Measurements from ENCODE around the gene CNTNAP2. TPM values are rescaled to one million over a fixed set of nuclear protein-coding genes. Genes with fewer than 3 reads are reported as not detected.

Gene CNTNAP2
- total RNA-seq, 1 experiment from 2014 or later, result 64.5 TPM

DNA sequence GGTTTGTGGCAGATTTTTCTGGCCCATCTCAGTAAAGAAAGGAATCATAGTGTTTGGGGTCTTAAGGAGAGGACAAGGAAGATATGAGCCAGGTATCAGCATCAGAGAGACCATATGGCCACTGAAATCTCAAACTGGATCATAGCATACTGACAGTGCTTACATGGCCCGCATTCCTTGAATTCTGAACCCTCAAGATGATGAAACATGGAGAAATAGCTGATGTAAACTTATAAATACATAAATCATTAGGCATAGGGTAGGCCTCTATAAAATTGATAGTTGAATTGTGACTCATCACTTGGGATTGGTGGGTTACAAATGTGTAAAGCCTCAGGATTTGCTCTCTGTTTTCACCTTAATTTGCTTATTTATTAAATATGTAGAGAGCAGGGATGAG lies 688.5 kb downstream of the CNTNAP2 start:
- Histone ChIP-seq H2BK15ac (ENCODE audit: low read depth, low read length) (no peak overlapping the region), H3K23ac (ENCODE audit: insufficient read length, low read depth, low read length) (no peak overlapping the region), H3T11ph (ENCODE audit: low read length) (no peak overlapping the region), H2BK20ac (ENCODE audit: low read depth, low read length, poor library complexity, severe bottlenecking) (no peak overlapping the region), H3K27ac (ENCODE audit: insufficient read length, low read depth, low read length) (no peak overlapping the region), H3K4me1 (ENCODE audit: insufficient read depth, low read length) (no peaks in the 10 kb centered on the region), H3K4me2 (ENCODE audit: insufficient read depth, insufficient read length, low read length) (no peak overlapping the region), H2BK120ac (ENCODE audit: low read depth, low read length, poor library complexity, severe bottlenecking) (no peak overlapping the region), H4K8ac (replicated peaks; ENCODE audit: insufficient read length, low read depth, low read length) (no peak overlapping the region), H3K14ac (ENCODE audit: insufficient read depth, low read length) (no peak overlapping the region), H3K79me1 (ENCODE audit: insufficient read depth, low read depth, low read length, poor library complexity, severe bottlenecking) (no peaks in the 10 kb centered on the region), H2AFZ (ENCODE audit: low read length) (no peak overlapping the region), H3K23me2 (ENCODE audit: insufficient read length, low read depth, low read length, poor library complexity, severe bottlenecking) (no peaks in the 10 kb centered on the region), H3K79me2 (ENCODE audit: insufficient read depth, low read length) (no peaks in the 10 kb centered on the region), H3K4ac (ENCODE audit: low read depth, low read length) (no peak overlapping the region), H3K27me3 (ENCODE audit: insufficient read depth, low read length) (no peaks in the 10 kb centered on the region), H3K9ac (ENCODE audit: extremely low read depth, insufficient read length, low read length) (no peak overlapping the region), H4K91ac (ENCODE audit: insufficient read length, low read depth, low read length) (no peak overlapping the region), H4K20me1 (ENCODE audit: control insufficient read depth, insufficient read depth, insufficient read length) (no peaks in the 10 kb centered on the region), H3K9me3 (ENCODE audit: control insufficient read depth, low read depth, low read length) (no peaks in the 10 kb centered on the region), H3K18ac (ENCODE audit: insufficient read length, low read depth, low read length) (no peak overlapping the region), H2AK5ac (ENCODE audit: insufficient read length, low read length) (no peak overlapping the region), H2BK5ac (ENCODE audit: insufficient read length, low read length) (no peak overlapping the region), H4K5ac (ENCODE audit: insufficient read length, low read depth, low read length) (no peak overlapping the region), H3K56ac (ENCODE audit: insufficient read length, low read depth, low read length) (no peak overlapping the region), H2BK12ac (ENCODE audit: insufficient read length, low read depth, low read length) (no peak overlapping the region)
- no peaks in the 10 kb centered on the region for H3K4me1 Mint-ChIP-seq
- no peak overlapping the region for H3K27ac Mint-ChIP-seq
- H3K4me3 Mint-ChIP-seq, result no peak overlapping the region
- WGBS (ENCODE audit: extremely low coverage, insufficient read length, low lambda C conversion rate), result no CpG with 5 or more reads among the region's 1 CpG
- no peak for DNase-seq
- TF ChIP-seq, protein P1, sequence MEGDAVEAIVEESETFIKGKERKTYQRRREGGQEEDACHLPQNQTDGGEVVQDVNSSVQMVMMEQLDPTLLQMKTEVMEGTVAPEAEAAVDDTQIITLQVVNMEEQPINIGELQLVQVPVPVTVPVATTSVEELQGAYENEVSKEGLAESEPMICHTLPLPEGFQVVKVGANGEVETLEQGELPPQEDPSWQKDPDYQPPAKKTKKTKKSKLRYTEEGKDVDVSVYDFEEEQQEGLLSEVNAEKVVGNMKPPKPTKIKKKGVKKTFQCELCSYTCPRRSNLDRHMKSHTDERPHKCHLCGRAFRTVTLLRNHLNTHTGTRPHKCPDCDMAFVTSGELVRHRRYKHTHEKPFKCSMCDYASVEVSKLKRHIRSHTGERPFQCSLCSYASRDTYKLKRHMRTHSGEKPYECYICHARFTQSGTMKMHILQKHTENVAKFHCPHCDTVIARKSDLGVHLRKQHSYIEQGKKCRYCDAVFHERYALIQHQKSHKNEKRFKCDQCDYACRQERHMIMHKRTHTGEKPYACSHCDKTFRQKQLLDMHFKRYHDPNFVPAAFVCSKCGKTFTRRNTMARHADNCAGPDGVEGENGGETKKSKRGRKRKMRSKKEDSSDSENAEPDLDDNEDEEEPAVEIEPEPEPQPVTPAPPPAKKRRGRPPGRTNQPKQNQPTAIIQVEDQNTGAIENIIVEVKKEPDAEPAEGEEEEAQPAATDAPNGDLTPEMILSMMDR (conservative IDR thresholded peaks at IDR 0.05), result no peak
- H3K9me3 Mint-ChIP-seq, result peaks cover 0 to 12% of the 10 kb centered on the region in 2 experiments; a peak in 3 of 5 replicates
- H3K27me3 Mint-ChIP-seq (ENCODE audit: low read depth), result no peaks in the 10 kb centered on the region
- H3K36me3 Mint-ChIP-seq (ENCODE audit: insufficient read depth in 1 of 3, low read depth in 3 of 3), result peaks cover 0 to 3% (median 3%) of the 10 kb centered on the region in 3 experiments; a peak in 3 of 7 replicates
